SH-SY5Y (cell line): Measurements from ENCODE around the gene DDIT3.

Experiments used
- GATA2 ChIP-seq: IDR thresholded peaks from 2 replicates; pipeline ENCODE4 v1.6.1; 2011; ENCODE audit warnings: mild to moderate bottlenecking, low read depth, low read length
- GATA3 ChIP-seq: IDR thresholded peaks from 2 replicates; pipeline ENCODE4 v1.6.1; 2011; ENCODE audit warnings: low read depth, mild to moderate bottlenecking, low read length, moderate library complexity

- TF ChIP-seq GATA3 (no peak), GATA2 (no peak)
Observed at GRCh38 chr12:57511588-57512325, 8.6 kb downstream of the DDIT3 start.
